DMS53 (cell line): ENCODE measurements around the gene RASA2.
A peak's percentile ranks its signal among the peaks of the same experiment; 100 is the strongest.
"Not testable (repeated sequence)": the region's sequence is repeated elsewhere in the genome, so short reads cannot be mapped to it uniquely, and the experiment has no call there.

Experiments
- DNase-seq: peaks from one replicate; lab custom pipeline; 2025; lab: John Stamatoyannopoulos, UW

The RASA2 gene

GRCh38 chr3:141497589-141497988, 10.8 kb downstream of the RASA2 start:
- DNase-seq, result not testable (repeated sequence)

- peak; percentile 11 for DNase-seq
These were observed 11.9 kb downstream of the RASA2 start for GRCh38 chr3:141498598-141499223.

GRCh38 chr3:141499284-141499683, 12.5 kb downstream of the RASA2 start:
- DNase-seq, result no peak

- DNase-seq, result no peak
These were observed 13.1 kb downstream of the RASA2 start for GRCh38 chr3:141499965-141500364.

GRCh38 chr3:141500397-141500796, 13.6 kb downstream of the RASA2 start:
- no peak for DNase-seq

- peak; percentile 1 for DNase-seq
These were observed 18.3 kb downstream of the RASA2 start for GRCh38 chr3:141505166-141505565.

GRCh38 chr3:141506071-141506470, 19.2 kb downstream of the RASA2 start:
- DNase-seq, result no peak

- no peak for DNase-seq
These were observed 20.7 kb downstream of the RASA2 start for GRCh38 chr3:141507392-141508066.

GRCh38 chr3:141508067-141508436, 21.2 kb downstream of the RASA2 start:
- DNase-seq, result no peak

GRCh38 chr3:141511361-141511760, 24.5 kb downstream of the RASA2 start:
- no peak for DNase-seq

- no peak for DNase-seq
These were observed 27.6 kb downstream of the RASA2 start for GRCh38 chr3:141514382-141514781.

GRCh38 chr3:141519587-141519986, 32.8 kb downstream of the RASA2 start:
- no peak for DNase-seq

- no peak for DNase-seq
These were observed 35.0 kb downstream of the RASA2 start for GRCh38 chr3:141521781-141522180.

GRCh38 chr3:141523615-141524375, 37.0 kb downstream of the RASA2 start:
- no peak for DNase-seq

GRCh38 chr3:141524988-141525387, 38.2 kb downstream of the RASA2 start:
- no peak for DNase-seq

- no peak for DNase-seq
These were observed 39.0 kb downstream of the RASA2 start for GRCh38 chr3:141525814-141526213.

- peak; percentile 15 for DNase-seq
These were observed 39.9 kb downstream of the RASA2 start for GRCh38 chr3:141526709-141527108.

GRCh38 chr3:141528800-141529199, 42.0 kb downstream of the RASA2 start:
- DNase-seq, result no peak

GRCh38 chr3:141529256-141529655, 42.4 kb downstream of the RASA2 start:
- DNase-seq, result no peak

GRCh38 chr3:141529717-141530414, 43.0 kb downstream of the RASA2 start:
- DNase-seq, result no peak

- no peak for DNase-seq
These were observed 43.6 kb downstream of the RASA2 start for GRCh38 chr3:141530415-141530768.

- no peak for DNase-seq
These were observed 45.8 kb downstream of the RASA2 start for GRCh38 chr3:141532609-141533008.

- DNase-seq, result not testable (repeated sequence)
These were observed 49.2 kb downstream of the RASA2 start for GRCh38 chr3:141536017-141536416.
